ENCODE data around the gene TSPAN13. TPM values are rescaled to one million over a fixed set of nuclear protein-coding genes. Genes with fewer than 3 reads are reported as not detected.

The TSPAN13 gene
- total RNA-seq, 1 experiment from 2014 or later = 80.8 TPM

- no peaks in the 10 kb centered on the region for H3K36me3 ChIP-seq (ENCODE audit: control insufficient read depth, insufficient read depth, low read length)
- H3K4me1 ChIP-seq (ENCODE audit: control insufficient read depth, insufficient read depth, low read length) = peaks cover 16% of the 10 kb centered on the region
- intact Hi-C loops (cut with micrococcal nuclease; ENCODE audit: unreplicated experiment) (no loop called here), in situ Hi-C loops (cut with HindIII; ENCODE audit: low pct_unique_long_range_greater_than_20kb, low sequenced_read_pairs) (no loop called here)
- no peaks in the 10 kb centered on the region for H3K27me3 ChIP-seq (ENCODE audit: control insufficient read depth, insufficient read depth, low read length)
- ATAC-seq (no peak), DNase-seq (ENCODE audit: low read depth, low spot score) (no peak)
- peak overlapping the region; percentile 2; the same call in 1 of the 2 replicates for H3K27ac ChIP-seq (ENCODE audit: low read length)
- H3K4me3 ChIP-seq (ENCODE audit: low read depth in 2 of 2, low read length in 2 of 2) = no peak overlapping the region
- BruUV-seq (replicated peaks) = no TSS peak
- H3K9me3 ChIP-seq (ENCODE audit: control insufficient read depth, insufficient read depth, low read depth, low read length) = no peaks in the 10 kb centered on the region
- TF ChIP-seq CTCF (IDR thresholded peaks at IDR 0.05) (no peak), TCF7L2 (IDR thresholded peaks at IDR 0.05; ENCODE audit: low read depth, low read length) (no peak), SIN3A (IDR thresholded peaks at IDR 0.05; ENCODE audit: borderline replicate concordance, insufficient read depth, low read depth, low read length) (no peak), POLR2AphosphoS5 (IDR thresholded peaks at IDR 0.05; ENCODE audit: low read depth, low read length) (no peak)
- TF ChIP-seq, protein P1, sequence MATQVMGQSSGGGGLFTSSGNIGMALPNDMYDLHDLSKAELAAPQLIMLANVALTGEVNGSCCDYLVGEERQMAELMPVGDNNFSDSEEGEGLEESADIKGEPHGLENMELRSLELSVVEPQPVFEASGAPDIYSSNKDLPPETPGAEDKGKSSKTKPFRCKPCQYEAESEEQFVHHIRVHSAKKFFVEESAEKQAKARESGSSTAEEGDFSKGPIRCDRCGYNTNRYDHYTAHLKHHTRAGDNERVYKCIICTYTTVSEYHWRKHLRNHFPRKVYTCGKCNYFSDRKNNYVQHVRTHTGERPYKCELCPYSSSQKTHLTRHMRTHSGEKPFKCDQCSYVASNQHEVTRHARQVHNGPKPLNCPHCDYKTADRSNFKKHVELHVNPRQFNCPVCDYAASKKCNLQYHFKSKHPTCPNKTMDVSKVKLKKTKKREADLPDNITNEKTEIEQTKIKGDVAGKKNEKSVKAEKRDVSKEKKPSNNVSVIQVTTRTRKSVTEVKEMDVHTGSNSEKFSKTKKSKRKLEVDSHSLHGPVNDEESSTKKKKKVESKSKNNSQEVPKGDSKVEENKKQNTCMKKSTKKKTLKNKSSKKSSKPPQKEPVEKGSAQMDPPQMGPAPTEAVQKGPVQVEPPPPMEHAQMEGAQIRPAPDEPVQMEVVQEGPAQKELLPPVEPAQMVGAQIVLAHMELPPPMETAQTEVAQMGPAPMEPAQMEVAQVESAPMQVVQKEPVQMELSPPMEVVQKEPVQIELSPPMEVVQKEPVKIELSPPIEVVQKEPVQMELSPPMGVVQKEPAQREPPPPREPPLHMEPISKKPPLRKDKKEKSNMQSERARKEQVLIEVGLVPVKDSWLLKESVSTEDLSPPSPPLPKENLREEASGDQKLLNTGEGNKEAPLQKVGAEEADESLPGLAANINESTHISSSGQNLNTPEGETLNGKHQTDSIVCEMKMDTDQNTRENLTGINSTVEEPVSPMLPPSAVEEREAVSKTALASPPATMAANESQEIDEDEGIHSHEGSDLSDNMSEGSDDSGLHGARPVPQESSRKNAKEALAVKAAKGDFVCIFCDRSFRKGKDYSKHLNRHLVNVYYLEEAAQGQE (IDR thresholded peaks at IDR 0.05; ENCODE audit: insufficient read depth in 1 of 2, low read depth in 2 of 2, low read length in 1 of 2) = no peak
- ChIA-PET POLR2A (no interaction called here), CTCF (no interaction called here)
These were observed 13.0 kb upstream of the TSPAN13 start for GRCh38 chr7:16740623-16740953.

- intact Hi-C loops (cut with micrococcal nuclease; ENCODE audit: unreplicated experiment) = no loop called here
- H3K27ac ChIP-seq (ENCODE audit: low read length) = 0 out of 2 replicates have a peak overlapping the region, but pooled peaks have one; percentile 2
These were observed 12.6 kb upstream of the TSPAN13 start for GRCh38 chr7:16740996-16741395.

More at GRCh38 chr7:16740996-16741395, 12.6 kb upstream of the TSPAN13 start:
- in situ Hi-C loops (cut with HindIII; ENCODE audit: low pct_unique_long_range_greater_than_20kb, low sequenced_read_pairs) = no loop called here
- DNase-seq (ENCODE audit: low read depth, low spot score) = no peak
- no peak overlapping the region for H3K4me3 ChIP-seq (ENCODE audit: low read depth in 2 of 2, low read length in 2 of 2)
- no peak for TF ChIP-seq CTCF (IDR thresholded peaks at IDR 0.05)
- TF ChIP-seq SIN3A (IDR thresholded peaks at IDR 0.05; ENCODE audit: borderline replicate concordance, insufficient read depth, low read depth, low read length) = no peak
- TF ChIP-seq TCF7L2 (IDR thresholded peaks at IDR 0.05; ENCODE audit: low read depth, low read length) = no peak
- TF ChIP-seq POLR2AphosphoS5 (IDR thresholded peaks at IDR 0.05; ENCODE audit: low read depth, low read length) = no peak
- TF ChIP-seq, protein P1 (IDR thresholded peaks at IDR 0.05; ENCODE audit: insufficient read depth in 1 of 2, low read depth in 2 of 2, low read length in 1 of 2) = no peak
- H3K4me1 ChIP-seq (ENCODE audit: control insufficient read depth, insufficient read depth, low read length) = peaks cover 16% of the 10 kb centered on the region
- no TSS peak for BruUV-seq (replicated peaks)
- H3K27me3 ChIP-seq (ENCODE audit: control insufficient read depth, insufficient read depth, low read length) = no peaks in the 10 kb centered on the region
- H3K36me3 ChIP-seq (ENCODE audit: control insufficient read depth, insufficient read depth, low read length) = no peaks in the 10 kb centered on the region
- ATAC-seq = no peak
- POLR2A ChIA-PET = no interaction called here
- H3K9me3 ChIP-seq (ENCODE audit: control insufficient read depth, insufficient read depth, low read depth, low read length) = no peaks in the 10 kb centered on the region
- CTCF ChIA-PET = no interaction called here
